Measurements from ENCODE around the gene SCAMP1. TPM values are rescaled to one million over a fixed set of nuclear protein-coding genes. Genes with fewer than 3 reads are reported as not detected.

The SCAMP1 gene, protein sequence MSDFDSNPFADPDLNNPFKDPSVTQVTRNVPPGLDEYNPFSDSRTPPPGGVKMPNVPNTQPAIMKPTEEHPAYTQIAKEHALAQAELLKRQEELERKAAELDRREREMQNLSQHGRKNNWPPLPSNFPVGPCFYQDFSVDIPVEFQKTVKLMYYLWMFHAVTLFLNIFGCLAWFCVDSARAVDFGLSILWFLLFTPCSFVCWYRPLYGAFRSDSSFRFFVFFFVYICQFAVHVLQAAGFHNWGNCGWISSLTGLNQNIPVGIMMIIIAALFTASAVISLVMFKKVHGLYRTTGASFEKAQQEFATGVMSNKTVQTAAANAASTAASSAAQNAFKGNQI
- 29.5 TPM for total RNA-seq
- long read RNA-seq, full-length matches to known transcripts: 30 of 33 reads
- long read RNA-seq, partial matches to known transcripts: 2 of 33 reads
- long read RNA-seq, other reads (novel, unspliced or antisense): 1 of 33 reads

DNA sequence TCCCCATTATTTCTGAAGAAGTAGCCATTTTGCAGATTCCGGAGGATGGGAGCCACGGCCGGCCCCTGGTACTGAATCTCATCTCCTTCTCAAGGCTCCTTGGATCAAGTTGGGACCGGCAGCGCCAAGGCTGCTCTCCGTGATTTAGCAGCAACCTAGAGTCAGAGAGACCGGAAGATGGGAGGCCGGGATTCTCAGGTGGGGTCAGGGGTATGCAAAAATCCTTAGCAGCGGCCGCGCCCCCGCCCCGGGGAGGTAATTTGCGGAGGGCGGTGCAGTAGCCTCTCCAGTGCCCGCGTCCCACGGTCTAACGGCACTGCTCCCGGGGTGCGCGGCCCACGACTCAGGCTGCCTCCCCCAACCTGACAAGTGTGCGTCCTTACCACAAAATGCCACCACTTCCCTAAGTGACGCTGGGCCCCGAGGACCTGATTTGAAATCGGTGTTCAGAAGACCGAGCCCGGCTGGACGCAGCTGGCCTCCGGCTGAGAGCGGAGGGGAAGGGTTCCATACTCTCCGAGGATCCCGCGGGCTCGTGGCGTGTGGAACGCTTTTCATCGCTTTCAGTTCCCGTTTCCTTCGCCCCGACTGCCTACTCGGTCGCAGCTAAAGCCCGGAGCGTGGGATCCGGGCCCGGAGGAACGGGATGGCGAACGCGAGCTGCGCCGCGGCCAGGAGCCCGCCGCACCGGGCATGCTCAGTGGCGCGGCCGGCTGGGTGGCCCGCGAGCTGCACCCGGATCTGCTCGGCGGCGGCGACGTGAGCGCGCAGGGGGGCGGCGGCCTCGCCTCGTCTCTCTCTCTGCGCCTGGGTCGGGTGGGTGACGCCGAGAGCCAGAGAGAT, at the start of gene SCAMP1:
Gene SCAMP1, plus strand, starts transcription at position 787 of the 843 bp plus-strand sequence. Its CDS starts 55 bp downstream, at position 842.
- peak; percentile 98 for ATAC-seq

DNA sequence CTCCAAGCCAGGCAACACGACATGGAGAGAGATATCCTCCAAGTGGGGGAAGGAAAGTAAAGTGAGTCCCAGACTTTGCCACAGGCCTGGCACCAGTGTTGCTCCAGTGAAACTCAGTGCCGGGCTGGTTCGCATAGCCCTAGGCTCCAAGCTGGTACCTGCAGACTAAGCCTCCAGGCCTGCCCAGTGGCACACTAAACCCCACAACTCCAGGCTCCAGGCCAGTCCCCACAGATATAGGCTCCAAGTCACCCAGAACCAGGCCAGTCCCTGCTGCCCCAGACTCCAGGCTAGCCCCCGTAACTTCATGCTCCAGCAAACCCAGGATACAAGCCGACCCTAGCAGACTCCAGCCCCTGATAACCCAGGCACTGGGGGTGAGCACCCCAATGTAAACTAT, 42.9 kb upstream of the SCAMP1 start:
- no peak for DNase-seq (ENCODE audit: missing footprints)
- intact Hi-C loops (cut with DNase I): no loop called here
- ATAC-seq: no peak

More for the DNA sequence above, at the start of gene SCAMP1:
- intact Hi-C loops (cut with DNase I): loop anchor here (1.0 kb wide), 1 partner anchor 66 kb away; the partner anchor contains the start of gene AP3B1
- peak; percentile 96 for DNase-seq (ENCODE audit: missing footprints)

DNA sequence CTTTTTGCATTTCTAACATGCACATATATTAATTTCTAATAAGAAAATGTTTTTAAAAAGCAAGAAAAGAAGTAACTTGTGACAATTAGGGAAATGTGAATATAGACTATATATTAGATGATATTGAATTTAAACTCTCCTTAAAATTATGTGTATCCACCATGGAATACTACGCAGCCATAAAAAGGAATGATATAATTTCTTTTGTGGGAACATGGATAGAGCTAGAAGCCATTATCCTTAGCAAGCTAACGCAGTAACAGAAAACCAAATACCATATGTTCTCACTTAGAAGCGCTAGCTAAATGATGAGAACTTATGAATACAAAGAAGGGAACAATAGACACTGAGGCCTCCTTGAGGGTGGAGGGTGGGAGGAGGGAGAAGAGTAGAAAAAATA, 42.1 kb upstream of the SCAMP1 start:
- intact Hi-C loops (cut with DNase I): no loop called here
- DNase-seq (ENCODE audit: missing footprints) (no peak), ATAC-seq (no peak)

DNA sequence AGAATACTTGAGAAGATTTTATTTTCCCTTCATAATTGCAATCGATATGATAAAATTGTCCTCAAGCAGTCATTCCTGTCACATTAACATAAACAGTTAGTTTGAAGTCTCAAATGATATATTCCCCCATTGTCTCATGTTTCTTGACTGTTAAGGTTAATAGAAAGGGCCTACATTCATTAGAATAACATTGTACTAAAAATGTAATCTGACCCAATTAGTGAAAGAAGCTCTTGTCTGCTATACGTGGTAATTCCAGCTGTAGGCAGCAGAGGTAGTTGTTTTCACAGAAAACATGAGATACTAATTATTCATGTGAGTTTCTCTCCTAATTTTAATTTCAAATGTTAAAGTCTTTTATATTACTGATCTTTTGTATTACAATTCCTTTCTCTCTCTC, 40.0 kb upstream of the SCAMP1 start:
- ATAC-seq (no peak), DNase-seq (ENCODE audit: missing footprints) (no peak)
- intact Hi-C loops (cut with DNase I): loop anchor here (5.0 to 10.0 kb wide), 2 partner anchors 214 to 647 kb away; no protein-coding TSS in a partner anchor

DNA sequence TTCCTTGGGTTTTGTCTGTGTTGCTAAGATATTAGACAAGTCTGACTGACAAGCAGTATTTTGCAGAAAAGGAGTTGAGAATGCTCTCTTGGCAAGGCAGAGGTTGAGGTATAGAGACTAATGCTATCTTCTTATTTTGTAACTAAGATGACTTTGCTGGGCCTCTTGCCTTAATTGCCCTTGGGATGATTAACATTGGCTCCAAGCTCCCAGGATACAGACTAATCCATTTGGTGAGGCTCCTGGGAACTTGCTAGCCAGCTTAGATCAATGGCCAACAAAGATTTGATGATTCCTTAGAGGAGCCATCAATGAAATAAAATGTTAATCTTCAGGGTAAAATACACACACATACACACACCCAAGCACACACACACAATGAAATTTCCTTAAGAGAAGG, 37.2 kb upstream of the SCAMP1 start:
- intact Hi-C loops (cut with DNase I): loop anchor here (5.0 to 10.0 kb wide), 2 partner anchors 212 to 644 kb away; no protein-coding TSS in a partner anchor

DNA sequence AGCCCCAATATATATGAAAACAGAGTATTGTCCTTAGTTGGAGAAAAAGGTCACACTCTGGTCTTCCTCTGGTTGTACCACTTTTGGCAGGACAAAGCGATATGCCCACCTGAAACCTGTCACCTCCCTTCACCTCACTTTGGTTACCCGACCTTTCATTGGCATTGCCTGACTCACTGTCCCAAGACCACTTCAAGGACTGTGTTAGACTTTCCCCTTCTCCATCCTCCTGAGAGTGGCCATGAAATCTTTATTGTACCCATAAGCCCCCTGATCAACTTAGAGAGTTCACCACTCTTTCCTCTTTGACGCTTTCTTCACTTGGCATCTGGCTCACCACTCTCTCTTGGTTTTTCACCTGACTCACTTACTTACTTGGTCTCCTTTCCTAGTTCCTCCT, 33.5 kb upstream of the SCAMP1 start:
- ATAC-seq (no peak), DNase-seq (ENCODE audit: missing footprints) (no peak)
- intact Hi-C loops (cut with DNase I): loop anchor here (10.0 kb wide), 1 partner anchor 208 kb away; no protein-coding TSS in a partner anchor

More for the DNA sequence above, 37.2 kb upstream of the SCAMP1 start:
- no peak for DNase-seq (ENCODE audit: missing footprints)
- no peak for ATAC-seq

DNA sequence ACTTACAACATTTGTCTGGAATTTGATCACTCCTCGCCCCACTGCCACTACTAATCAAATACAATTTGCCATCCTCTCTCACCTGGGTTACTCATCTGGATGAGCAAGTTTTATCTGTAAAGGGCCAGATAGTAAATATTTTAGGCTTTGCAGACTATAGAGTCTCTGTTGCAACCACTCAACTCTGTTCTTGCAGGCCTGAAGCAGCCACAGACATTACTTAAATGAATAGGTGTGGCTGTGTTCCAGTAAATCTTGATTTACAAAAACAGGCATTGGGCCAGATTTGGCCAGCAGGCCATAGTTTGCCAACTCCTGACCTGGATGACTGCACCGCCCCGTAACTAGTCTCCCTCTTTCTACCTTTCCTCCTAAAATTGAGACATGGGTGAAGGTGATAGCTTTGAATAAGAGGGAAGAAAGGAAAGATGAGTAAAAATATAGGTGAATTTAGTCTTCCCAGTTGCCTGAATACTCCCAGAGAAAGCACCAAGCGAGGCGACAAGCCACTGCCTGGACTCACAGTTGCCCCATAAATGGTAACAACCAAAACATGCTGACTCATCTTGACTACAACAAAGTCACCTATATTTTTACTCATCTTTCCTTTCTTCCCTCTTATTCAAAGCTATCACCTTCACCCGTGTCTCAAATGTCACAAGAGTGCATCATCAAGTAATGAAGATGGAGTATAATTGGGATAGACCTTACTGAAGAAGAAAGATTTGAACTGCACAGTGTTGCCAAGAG, 32.5 kb upstream of the SCAMP1 start:
- intact Hi-C loops (cut with DNase I): loop anchor here (10.0 kb wide), 1 partner anchor 207 kb away; no protein-coding TSS in a partner anchor
- ATAC-seq (no peak), DNase-seq (ENCODE audit: missing footprints) (no peak)

DNA sequence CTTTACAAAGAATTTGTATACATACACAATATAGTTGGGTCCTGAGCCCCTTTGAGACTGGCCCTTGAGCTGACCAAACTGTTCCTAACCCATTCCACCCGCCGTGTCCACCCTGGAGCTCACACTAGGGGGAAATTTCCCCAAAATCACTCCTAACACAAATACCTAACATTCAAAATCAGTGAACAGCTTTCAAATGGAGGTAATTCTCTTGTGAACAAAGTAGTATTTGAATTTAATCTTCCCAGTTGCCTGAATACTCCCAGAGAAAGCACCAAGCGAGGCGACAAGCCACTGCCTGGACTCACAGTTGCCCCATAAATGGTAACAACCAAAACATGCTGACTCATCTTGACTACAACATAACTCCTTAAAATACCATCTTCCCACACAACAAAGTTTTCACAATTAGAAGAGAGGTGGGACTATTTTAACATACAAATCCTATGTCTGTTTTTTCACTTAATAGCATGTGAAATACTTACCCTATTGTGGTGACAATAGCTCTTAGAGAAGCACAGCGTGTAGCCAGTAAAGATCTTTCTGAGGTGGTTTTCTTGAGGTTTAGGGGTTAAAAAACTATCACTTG, 31.7 kb upstream of the SCAMP1 start:
- intact Hi-C loops (cut with DNase I): loop anchor here (10.0 kb wide), 1 partner anchor 206 kb away; no protein-coding TSS in a partner anchor
- ATAC-seq (no peak), DNase-seq (ENCODE audit: missing footprints) (no peak)

DNA sequence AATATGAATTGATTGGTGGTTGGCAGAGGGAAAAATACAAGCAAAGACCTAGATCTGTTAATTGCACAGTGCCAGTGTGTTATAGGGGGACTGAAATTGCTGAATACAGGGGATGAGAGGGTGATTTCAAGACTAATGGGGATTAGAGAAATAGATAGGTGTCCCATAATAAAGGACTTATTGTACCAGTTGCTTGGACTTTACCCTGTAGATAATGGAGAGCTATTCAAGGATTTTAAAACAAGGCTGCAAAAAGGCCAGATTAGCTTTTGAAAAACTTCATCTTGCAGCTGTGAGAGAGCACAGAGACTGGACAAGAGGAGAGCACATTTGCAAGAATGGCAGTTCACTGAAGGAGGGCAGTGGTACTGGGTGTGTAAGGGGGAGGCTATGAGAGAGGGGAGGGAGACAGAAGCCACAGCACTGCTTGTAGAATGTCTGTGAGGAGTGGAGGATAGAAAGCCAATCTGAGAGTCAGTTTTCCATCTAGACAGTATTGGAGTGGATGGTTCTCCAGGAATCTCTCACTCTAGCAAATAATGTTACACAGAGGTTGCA, 28.8 kb upstream of the SCAMP1 start:
- ATAC-seq (no peak), DNase-seq (ENCODE audit: missing footprints) (no peak)
- intact Hi-C loops (cut with DNase I): no loop called here

DNA sequence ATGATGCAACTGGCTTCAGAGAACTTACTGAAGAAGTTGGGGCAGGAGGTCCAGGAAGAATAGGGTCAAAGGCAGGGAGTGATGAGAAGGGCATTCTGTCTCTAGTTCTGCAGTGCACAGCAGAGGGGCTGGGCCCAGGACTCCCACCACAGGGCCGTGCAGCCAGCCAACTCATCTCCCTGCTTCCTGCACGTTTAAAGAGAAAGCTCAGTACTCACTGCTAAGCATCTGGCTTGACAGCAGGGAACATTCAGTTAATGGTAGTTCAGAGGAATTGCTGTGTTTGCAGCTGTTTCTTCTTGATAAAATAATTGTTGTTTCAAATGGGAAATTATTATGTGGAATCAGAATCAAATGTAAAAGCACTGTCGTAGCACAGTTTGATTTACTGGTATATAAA, 25.6 kb upstream of the SCAMP1 start:
- ATAC-seq (no peak), DNase-seq (ENCODE audit: missing footprints) (no peak)
- intact Hi-C loops (cut with DNase I): no loop called here

DNA sequence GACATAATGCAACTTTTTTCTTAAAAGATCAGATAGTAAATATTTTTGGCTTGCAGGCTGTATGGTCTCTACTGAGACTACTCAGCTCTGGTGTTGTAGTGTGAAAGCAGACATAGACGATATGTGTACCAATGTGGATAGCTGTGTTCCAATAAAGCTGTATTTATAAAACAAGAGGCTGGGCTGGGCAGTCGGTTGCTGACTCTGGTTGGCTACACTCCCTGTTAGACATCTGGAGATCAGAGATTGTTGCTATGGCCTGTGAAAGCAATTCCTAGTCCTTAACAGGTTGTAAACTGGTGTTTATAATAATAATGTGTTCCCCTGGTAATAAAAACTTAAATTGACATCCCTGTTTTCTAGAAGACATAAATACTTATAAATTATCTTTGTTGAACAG, 24.4 kb upstream of the SCAMP1 start:
- intact Hi-C loops (cut with DNase I): no loop called here
- DNase-seq (ENCODE audit: missing footprints): no peak
- no peak for ATAC-seq

DNA sequence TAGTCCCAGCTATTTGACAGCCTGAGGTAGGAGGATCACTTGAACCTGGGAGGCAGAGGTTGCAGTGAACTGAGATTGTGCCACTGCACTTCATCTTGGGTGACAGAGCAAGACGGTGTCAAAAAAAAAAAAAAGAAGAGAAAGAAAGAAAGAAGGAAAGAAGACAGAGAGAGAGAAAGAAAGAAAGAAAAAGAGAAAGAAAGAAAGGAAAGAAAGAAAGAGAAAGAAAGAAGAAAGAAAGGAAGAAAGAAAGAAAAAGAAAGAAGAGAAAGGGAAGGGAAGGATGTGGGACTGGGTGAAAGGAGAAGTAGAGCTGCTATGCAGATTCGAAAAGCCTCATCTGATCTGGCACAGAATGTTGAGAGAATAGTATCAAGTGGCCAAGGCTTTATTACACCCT, 23.7 kb upstream of the SCAMP1 start:
- ATAC-seq: no peak
- intact Hi-C loops (cut with DNase I): no loop called here
- DNase-seq (ENCODE audit: missing footprints): no peak

DNA sequence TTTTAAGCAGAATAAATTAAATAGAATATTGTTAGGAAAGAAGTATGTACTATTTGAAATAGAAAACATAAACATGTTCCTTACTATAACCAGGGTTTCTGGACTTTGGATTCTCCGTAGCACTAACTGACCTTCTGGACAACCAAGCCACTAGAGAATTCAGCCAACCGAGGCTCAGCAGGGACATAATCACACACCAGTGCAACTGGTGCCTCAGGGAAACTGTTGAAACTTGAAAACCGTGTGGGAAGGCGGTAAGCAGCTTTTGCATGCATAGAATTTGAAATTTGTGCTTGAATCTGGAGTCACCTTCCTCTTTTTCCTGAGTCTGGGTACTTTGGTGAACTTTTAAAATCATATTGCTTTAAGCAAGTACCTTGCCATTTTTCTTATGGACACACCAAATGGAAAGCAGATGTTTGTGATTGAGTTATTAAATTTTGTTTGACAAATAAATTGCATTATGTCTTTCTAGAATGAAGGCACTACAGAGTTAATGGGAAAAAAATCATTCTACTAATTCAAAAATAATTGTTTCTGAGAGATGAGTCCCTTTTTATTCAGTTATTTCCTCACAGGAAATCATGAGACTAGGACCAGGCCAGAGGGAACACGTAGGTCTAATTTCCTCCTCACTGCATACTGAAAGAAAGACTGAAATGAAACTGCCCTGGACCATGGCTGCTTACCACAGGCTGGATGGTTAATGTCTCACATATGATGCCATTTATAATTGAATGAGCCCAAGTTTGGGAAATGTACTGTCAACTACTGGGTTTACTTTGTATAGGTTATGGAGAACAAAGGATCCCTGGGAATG, 20.6 kb upstream of the SCAMP1 start:
- intact Hi-C loops (cut with DNase I): no loop called here
- DNase-seq (ENCODE audit: missing footprints) (no peak), ATAC-seq (no peak)

DNA sequence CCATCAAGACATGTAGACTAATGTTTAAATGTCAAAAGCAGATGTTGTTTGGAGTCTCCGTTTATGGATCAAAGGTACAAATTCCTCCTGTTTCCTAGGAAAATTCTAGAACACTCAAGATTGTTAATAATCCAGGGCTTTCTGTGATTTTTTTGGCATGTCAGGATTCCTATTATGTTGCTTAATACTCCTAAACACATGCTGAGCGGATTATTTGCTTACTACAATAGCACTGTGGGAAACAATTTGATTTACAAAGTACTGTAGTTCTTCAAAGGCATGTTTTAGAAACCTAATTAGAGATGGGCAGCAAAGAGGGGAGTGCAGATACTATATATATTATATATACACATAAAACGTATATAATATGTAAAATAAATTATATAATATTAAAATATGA, 19.0 kb upstream of the SCAMP1 start:
- DNase-seq (ENCODE audit: missing footprints) (no peak), ATAC-seq (no peak)
- intact Hi-C loops (cut with DNase I): no loop called here

DNA sequence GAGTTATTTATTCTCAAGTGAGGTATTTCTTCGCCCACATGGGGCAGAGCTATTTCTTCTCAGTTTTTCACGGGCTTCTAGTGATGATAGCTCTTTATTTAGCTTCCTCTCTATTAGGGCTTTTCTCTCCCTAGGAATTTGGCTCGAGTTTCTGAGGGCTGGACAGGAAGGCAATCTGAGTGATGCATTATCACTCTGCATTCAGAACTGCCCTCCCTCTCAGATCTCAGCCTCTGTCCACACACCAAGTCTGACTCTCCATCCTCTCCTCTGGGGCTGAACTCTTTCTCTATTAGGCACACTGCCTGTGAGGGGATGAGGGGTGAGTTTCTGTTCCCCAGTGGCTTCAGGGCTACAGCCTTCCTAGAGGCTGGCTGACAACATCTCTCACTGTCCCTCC, 14.9 kb upstream of the SCAMP1 start:
- DNase-seq (ENCODE audit: missing footprints): no peak
- peak; percentile 78 for ATAC-seq
- intact Hi-C loops (cut with DNase I): no loop called here

DNA sequence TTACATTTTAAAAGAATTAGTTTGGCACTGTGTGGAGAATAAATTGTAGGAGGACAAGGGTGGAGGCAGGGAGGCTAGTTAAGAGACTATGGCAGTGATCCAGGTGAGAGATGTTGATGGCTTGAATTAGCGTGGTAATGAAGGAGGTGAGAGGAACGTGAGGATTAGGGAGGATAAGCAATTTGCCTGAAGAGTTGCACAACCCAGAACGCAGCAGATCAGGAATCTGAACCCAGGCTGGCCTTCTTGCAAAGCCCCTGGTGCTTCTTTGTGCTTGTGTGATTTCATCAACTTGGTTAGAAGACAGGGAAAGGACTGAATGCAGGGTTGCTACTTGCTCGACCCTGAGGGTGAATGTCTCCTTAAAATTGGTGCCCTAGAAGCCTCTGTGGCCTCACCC, 6.9 kb upstream of the SCAMP1 start:
- ATAC-seq (no peak), DNase-seq (ENCODE audit: missing footprints) (no peak)
- intact Hi-C loops (cut with DNase I): no loop called here

DNA sequence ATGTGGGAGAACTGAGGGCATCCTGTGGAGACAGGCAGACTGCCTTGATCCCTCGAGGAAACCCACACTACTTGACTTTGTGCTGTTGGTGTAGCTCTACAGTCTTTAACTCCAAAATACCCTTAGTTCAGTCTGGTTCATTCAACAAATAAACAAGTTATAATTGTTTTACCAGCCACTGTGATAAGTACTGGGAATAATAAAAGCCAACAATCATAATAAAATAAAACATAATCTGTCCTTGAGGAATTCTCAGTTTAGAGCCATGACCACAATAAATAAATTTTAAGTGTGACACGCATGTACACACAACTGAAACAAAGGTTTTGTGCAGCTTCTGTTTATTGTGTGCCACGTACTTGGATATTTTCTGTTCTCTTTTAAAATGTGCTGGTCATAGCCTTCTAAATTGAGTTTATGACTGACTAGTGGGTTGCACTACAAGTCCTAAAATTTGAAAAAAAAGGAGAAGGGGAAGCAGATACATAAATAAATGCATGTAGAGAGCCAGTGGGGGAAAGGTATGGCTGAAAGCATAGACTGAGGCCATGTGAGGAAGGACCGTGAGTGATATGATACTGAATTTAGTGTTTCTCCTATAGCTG, 6.2 kb upstream of the SCAMP1 start:
- DNase-seq (ENCODE audit: missing footprints) (no peak), ATAC-seq (no peak)
- intact Hi-C loops (cut with DNase I): no loop called here
